GM12878 (cell line): ENCODE data around the gene TMEM98. TPM values are rescaled to one million over a fixed set of nuclear protein-coding genes. Genes with fewer than 3 reads are reported as not detected.
A peak's percentile ranks its signal among the peaks of the same experiment; 100 is the strongest.

Source experiments
- ATAC-seq: fragments of 200-7000 bp; cut with Tn5 transposase; 3 replicates; pipeline ENCODE4 v1.9.1; 2020; ENCODE audit warnings: mild to moderate bottlenecking, moderate library complexity
- BruUV-seq: library from RNA; stranded (reverse); fragments of 400-500 nt; replicated peaks from 2 replicates; lab custom pipeline; 2021; lab: Mats Ljungman, UMichigan
- CTCF ChIA-PET: fragments of 300-600 bp; sonication (Branson Sonifier 250); formaldehyde crosslinking; extraction: SDS; loops from one replicate; lab custom pipeline; 2021; ENCODE audit warnings: inconsistent platforms; lab: Yijun Ruan, JAX
- POLR2A ChIA-PET: fragments of 350-600 bp; formaldehyde crosslinking; extraction: SDS; loops from one replicate; lab custom pipeline; 2021; ENCODE audit warnings: inconsistent platforms; lab: Charles Lee
- RAD21 ChIA-PET: fragments of 300-600 bp; sonication (Branson Sonifier 250); formaldehyde crosslinking; loops from one replicate; lab custom pipeline; 2023; ENCODE audit warnings: antibody characterized with exemption; ENCODE audit not compliant: unreplicated experiment; lab: Charles Lee
- SMC1A ChIA-PET: fragments of 300-600 bp; sonication (Branson Sonifier 250); formaldehyde crosslinking; loops from one replicate; lab custom pipeline; 2023; ENCODE audit not compliant: unreplicated experiment, uncharacterized antibody; lab: Charles Lee
- DNase-seq: peaks from one replicate; pipeline ENCODE4 v3.0.0-alpha.2; 2011; ENCODE audit warnings: low read depth, low spot score
- FAIRE-seq: peaks from 3 replicates; lab custom pipeline; 2011; peaks lifted over from hg19 to GRCh38; lab: Jason Lieb, UNC
- H2AFZ ChIP-seq: 2 replicates; pipeline ENCODE4 v1.6.0; 2011; ENCODE audit warnings: low read depth, low read length, control low read depth; ENCODE audit not compliant: control insufficient read depth
- H3K27ac ChIP-seq: 2 replicates; pipeline ENCODE4 v1.5.1; 2011; ENCODE audit warnings: control low read depth; ENCODE audit not compliant: control insufficient read depth, insufficient read depth
- H3K27me3 ChIP-seq, 2 experiments: replicated peaks in 1 of 2; 2 replicates each; pipeline versions ENCODE4 v1.6.0 to v1.6.1; 2011; ENCODE audit warnings: low read length in 1 of 2; ENCODE audit not compliant: control insufficient read depth in 2 of 2, insufficient read depth in 2 of 2
- H3K36me3 ChIP-seq, 2 experiments: 2 replicates each; pipeline ENCODE4 v1.5.1; 2011; ENCODE audit warnings: low read length in 1 of 2; ENCODE audit not compliant: control insufficient read depth in 2 of 2, insufficient read depth in 2 of 2
- H3K4me1 ChIP-seq: 2 replicates; pipeline ENCODE4 v1.6.1; 2011; ENCODE audit warnings: mild to moderate bottlenecking, low read length, moderate library complexity, mixed read lengths; ENCODE audit not compliant: control insufficient read depth, insufficient read depth
- H3K4me2 ChIP-seq: 2 replicates; pipeline ENCODE4 v1.6.0; 2011; ENCODE audit warnings: control low read depth; ENCODE audit not compliant: control insufficient read depth, insufficient read depth
- H3K4me3 ChIP-seq: fragments of 200-600 bp; sonication (generic); 2 replicates; pipeline ENCODE4 v1.5.1; 2016
- H3K79me2 ChIP-seq: 2 replicates; pipeline ENCODE4 v1.6.0; 2011; ENCODE audit warnings: low read length; ENCODE audit not compliant: control insufficient read depth, insufficient read depth
- H3K9ac ChIP-seq: 2 replicates; pipeline ENCODE4 v1.8.0; 2011; ENCODE audit warnings: low read length, control low read depth, mixed read lengths; ENCODE audit not compliant: control insufficient read depth, insufficient read depth
- H3K9me3 ChIP-seq: replicated peaks from 3 replicates; pipeline ENCODE4 v1.5.1; 2011; ENCODE audit warnings: mild to moderate bottlenecking, low read length; ENCODE audit not compliant: control insufficient read depth, insufficient read depth
- H4K20me1 ChIP-seq: 2 replicates; pipeline ENCODE4 v1.6.0; 2011; ENCODE audit not compliant: control insufficient read depth, insufficient read depth
- CBX3 ChIP-seq: fragments of 200-600 bp; sonication (generic); IDR thresholded peaks from 2 replicates; pipeline ENCODE4 v1.6.1; 2016; ENCODE audit warnings: low read depth, borderline replicate concordance
- E4F1 ChIP-seq: fragments of 450-650 bp; IDR thresholded peaks from 2 replicates; pipeline ENCODE4 v1.6.1; 2018; ENCODE audit warnings: borderline replicate concordance, mild to moderate bottlenecking; ENCODE audit not compliant: partially characterized antibody
- EZH2 ChIP-seq: IDR thresholded peaks from 2 replicates; pipeline ENCODE4 v1.6.1; 2012; ENCODE audit warnings: low read depth, mild to moderate bottlenecking, control low read depth, inconsistent platforms, low read length, borderline replicate concordance; ENCODE audit not compliant: control insufficient read depth
- JUNB ChIP-seq: IDR thresholded peaks from 2 replicates; pipeline ENCODE4 v1.6.1; 2016; ENCODE audit warnings: antibody characterized with exemption, mild to moderate bottlenecking
- MTA3 ChIP-seq: IDR thresholded peaks from 2 replicates; pipeline ENCODE4 v1.6.1; 2012; ENCODE audit warnings: low read length, inconsistent platforms, borderline replicate concordance
- SIX5 ChIP-seq: IDR thresholded peaks from 2 replicates; pipeline ENCODE4 v1.6.1; 2011; ENCODE audit warnings: mild to moderate bottlenecking, low read depth, low read length, moderate library complexity; ENCODE audit not compliant: severe bottlenecking
- SREBF2 ChIP-seq: IDR thresholded peaks from 2 replicates; pipeline ENCODE4 v1.6.1; 2012; ENCODE audit warnings: mild to moderate bottlenecking, low read length
- WGBS: methylation state at CpG from one replicate; pipeline ENCODE4 v1.1.6; 2016; ENCODE audit warnings: low lambda C conversion rate; ENCODE audit not compliant: insufficient replicate concordance, insufficient coverage; ENCODE audit errors: missing lambda C conversion rate; 5-methylcytosine and 5-hydroxymethylcytosine counted together
- in situ Hi-C: fragments of 300-500 bp; cut with MboI; formaldehyde crosslinking; loops from 9 replicates; pipeline ENCODE4 v1.14.3; 2018; ENCODE audit warnings: mixed read lengths
- intact Hi-C: fragments of 100-400 bp; cut with micrococcal nuclease; formaldehyde crosslinking; loops from one replicate; pipeline ENCODE4 v1.14.2; 2022; ENCODE audit not compliant: unreplicated experiment
- polyA plus RNA-seq, 11 experiments: library from polyadenylated mRNA; depleted of rRNA in 4 of 11; unstranded in 6 of 11; stranded (reverse) in 5 of 11; fragments of >200 nt; fragmentation: Nextera tagmentation in 4 of 11; fragmentation: Illumina TruSeq in 1 of 11; extraction: Ambion mirVana in 4 of 11; extraction: Trizol in 1 of 11; gene quantifications; 1 replicate in 1 of 11; 2 replicates in 10 of 11; pipeline versions ENCODE4 v1.2.1 to v1.2.3, GENCODE V29; 2011 to 2016; ENCODE audit warnings: inconsistent platforms in 2 of 11, missing spikeins in 2 of 11, low read depth in 1 of 11
- total RNA-seq, 4 experiments: library from RNA; depleted of rRNA in 3 of 4; stranded (reverse); fragments of >200 nt in 3 of 4; fragmentation: Illumina TruSeq in 1 of 4; extraction: Trizol in 1 of 4; gene quantifications; 2 replicates each; pipeline versions ENCODE4 v1.2.1 to v1.2.3, GENCODE V29; 2013 to 2021

The TMEM98 gene
- total and polyA plus RNA-seq, 10 of the 15 experiments (the other 5 are each of a cell fraction or from before 2014, with no cell fraction given), result 0.04 to 0.73 (median 0.13) TPM; not detected in 3

- CTCF ChIA-PET, result no interaction called here
Observed at GRCh38 chr17:32927201-32927723, 691 bp upstream of the TMEM98 start.

More at GRCh38 chr17:32927201-32927723, 691 bp upstream of the TMEM98 start:
- Histone ChIP-seq H3K4me1 (no peaks in the 10 kb centered on the region; the same call in 1 of the 2 replicates), H3K27ac (no peak overlapping the region), H3K4me3 (peak overlapping the region; percentile 22; the same call in 1 of the 2 replicates), H3K36me3 (no peaks in the 10 kb centered on the region), H4K20me1 (no peaks in the 10 kb centered on the region), H3K9ac (no peak overlapping the region), H3K9me3 (no peaks in the 10 kb centered on the region), H3K4me2 (peak overlapping the region; percentile 74), H2AFZ (peak overlapping the region; percentile 7), H3K27me3 (peaks cover 14 to 21% of the 10 kb centered on the region in 2 experiments), H3K79me2 (no peaks in the 10 kb centered on the region)
- no peak for FAIRE-seq
- ChIA-PET RAD21 (no interaction called here), POLR2A (no interaction called here), SMC1A (interaction anchor here (1.0 kb wide), 1 partner anchor 47 kb away, joined by 3 read pairs; no protein-coding TSS in a partner anchor)
- TF ChIP-seq SIX5 (no peak), JUNB (no peak), CBX3 (no peak), SREBF2 (no peak), EZH2 (0 out of 2 replicates have a peak, but pooled peaks have one; percentile 17), E4F1 (no peak), MTA3 (no peak)
- 46% methylated on average over 11 of the region's 11 CpGs for WGBS
- no TSS peak for BruUV-seq
- in situ Hi-C loops (no loop called here), intact Hi-C loops (no loop called here)
- DNase-seq, result no peak
- no peak for ATAC-seq
